ENCODE data around the gene PRDX1. TPM values are rescaled to one million over a fixed set of nuclear protein-coding genes. Genes with fewer than 3 reads are reported as not detected.
A peak's percentile ranks its signal among the peaks of the same experiment; 100 is the strongest.

The PRDX1 gene
- total RNA-seq (347 TPM), polyA plus RNA-seq (389 TPM)
- long read RNA-seq, donor 1, transcript PRDX1-202 (6 exons, 1,021 nt), result major isoform, 23 of 32 reads
- long read RNA-seq, donor 1, partial matches to known transcripts, result 9 of 32 reads
- long read RNA-seq, donor 1, other reads (novel, unspliced or antisense), result 0 of 32 reads
- long read RNA-seq, donor 2, transcript PRDX1-202 (6 exons, 1,021 nt), result major isoform, 261 of 312 reads
- long read RNA-seq, donor 2, partial matches to known transcripts, result 51 of 312 reads
- long read RNA-seq, donor 2, other reads (novel, unspliced or antisense), result 0 of 312 reads
- long read RNA-seq, donor 3, transcript PRDX1-202 (6 exons, 1,021 nt), result major isoform, 391 of 436 reads
- long read RNA-seq, donor 3, partial matches to known transcripts, result 45 of 436 reads
- long read RNA-seq, donor 3, other reads (novel, unspliced or antisense), result 0 of 436 reads
- long read RNA-seq, donor 4, transcript PRDX1-202 (6 exons, 1,021 nt), result major isoform, 100 of 155 reads
- long read RNA-seq, donor 4, partial matches to known transcripts, result 55 of 155 reads
- long read RNA-seq, donor 4, other reads (novel, unspliced or antisense), result 0 of 155 reads
- long read RNA-seq, donor 5, transcript PRDX1-202 (6 exons, 1,021 nt), result major isoform, 435 of 491 reads
- long read RNA-seq, donor 5, partial matches to known transcripts, result 55 of 491 reads
- long read RNA-seq, donor 5, other reads (novel, unspliced or antisense), result 0 of 491 reads
- long read RNA-seq, donor 6, transcript PRDX1-202 (6 exons, 1,021 nt), result major isoform, 113 of 139 reads
- long read RNA-seq, donor 6, partial matches to known transcripts, result 26 of 139 reads
- long read RNA-seq, donor 6, other reads (novel, unspliced or antisense), result 0 of 139 reads
- long read RNA-seq, donor 7, transcript PRDX1-202 (6 exons, 1,021 nt), result major isoform, 197 of 260 reads
- long read RNA-seq, donor 7, partial matches to known transcripts, result 62 of 260 reads
- long read RNA-seq, donor 7, other reads (novel, unspliced or antisense), result 0 of 260 reads
- long read RNA-seq, donor 8, transcript PRDX1-202 (6 exons, 1,021 nt), result major isoform, 78 of 129 reads
- long read RNA-seq, donor 8, partial matches to known transcripts, result 51 of 129 reads
- long read RNA-seq, donor 8, other reads (novel, unspliced or antisense), result 0 of 129 reads
- long read RNA-seq, donor 9, transcript PRDX1-202 (6 exons, 1,021 nt), result major isoform, 140 of 157 reads
- long read RNA-seq, donor 9, partial matches to known transcripts, result 12 of 157 reads
- long read RNA-seq, donor 9, other reads (novel, unspliced or antisense), result 5 of 157 reads
- long read RNA-seq, donor 10, transcript PRDX1-202 (6 exons, 1,021 nt), result major isoform, 187 of 217 reads
- long read RNA-seq, donor 10, partial matches to known transcripts, result 29 of 217 reads
- long read RNA-seq, donor 10, other reads (novel, unspliced or antisense), result 0 of 217 reads

DNA sequence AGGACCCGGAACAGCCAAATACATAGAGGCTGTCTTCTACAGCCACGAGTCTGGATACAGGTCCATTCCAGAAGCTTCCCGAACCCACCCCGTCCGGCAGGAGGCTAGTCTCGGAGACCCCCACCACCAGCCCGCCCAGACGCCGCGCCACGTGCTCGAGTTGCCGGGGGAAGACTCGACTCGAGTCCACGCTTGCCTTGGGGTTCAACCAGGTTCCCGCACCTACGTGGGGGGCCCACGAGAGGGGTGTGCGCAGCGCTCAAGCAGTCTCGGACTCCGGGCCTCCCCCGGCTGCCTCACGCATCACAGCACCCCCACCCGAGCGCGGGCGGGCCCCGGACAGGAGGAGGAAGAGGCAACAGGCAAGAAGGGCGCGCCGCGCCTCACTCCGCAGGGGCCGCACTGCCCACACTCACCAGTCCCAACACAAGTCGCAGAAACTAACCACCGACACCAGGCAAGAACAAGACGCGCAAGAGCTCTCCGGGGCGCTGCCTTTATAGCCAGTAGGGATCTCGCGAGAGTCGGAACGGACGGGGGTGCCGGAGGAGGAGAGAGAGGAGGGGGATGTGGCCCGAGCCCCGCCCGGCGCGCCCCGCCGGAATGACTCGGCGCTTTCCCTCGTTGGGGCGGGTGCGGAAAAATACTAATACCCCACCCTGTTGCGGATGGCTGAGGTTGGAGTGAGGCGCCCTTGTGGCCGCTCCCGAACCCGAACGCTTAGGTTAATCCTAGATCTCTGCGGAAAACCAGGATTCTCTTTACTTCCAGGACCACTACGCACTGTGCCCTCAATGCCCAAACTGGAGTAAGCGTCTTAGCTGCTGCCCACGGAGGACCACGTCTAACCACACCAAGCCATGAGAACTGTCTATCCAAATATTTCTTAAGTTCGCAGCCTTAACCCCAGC is at the start of gene PRDX1:
TSS of gene PRDX1 (minus strand) at position 472 of the 911 bp plus-strand sequence. CDS start 2,841 bp downstream, outside the sequence.
- Histone ChIP-seq H3K36me3 (ENCODE audit: control insufficient read depth in 2 of 2, insufficient read depth in 2 of 2, low read length in 1 of 2) (peaks cover 8 to 15% of the 10 kb centered on the region in 2 donors), H3K9me3 (ENCODE audit: control insufficient read depth in 2 of 2, insufficient read depth in 1 of 2, low read length in 1 of 2) (no peaks in the 10 kb centered on the region), H3K4me3 (ENCODE audit: low read length in 2 of 2) (peak within 1 kb of the TSS; percentile 85 to 98), H3K27ac (ENCODE audit: low read depth in 1 of 2, low read length in 1 of 2) (peak within 1 kb of the TSS; percentile 93 to 94), H3K27me3 (ENCODE audit: control insufficient read depth in 2 of 2, insufficient read depth in 1 of 2, low read length in 1 of 2) (no peaks in the 10 kb centered on the region), H3K4me1 (ENCODE audit: control insufficient read depth in 2 of 2, insufficient read depth in 2 of 2, low read length in 2 of 2) (peaks cover 9 to 19% of the 10 kb centered on the region in 2 donors)
- whole genome bisulfite sequencing, result under 1% methylated on average over 72 of the region's 72 CpGs
- peak; percentile 91 to 98 (median 94) for DNase-seq (ENCODE audit: low read depth in 6 of 9, low spot score in 9 of 9)

DNA sequence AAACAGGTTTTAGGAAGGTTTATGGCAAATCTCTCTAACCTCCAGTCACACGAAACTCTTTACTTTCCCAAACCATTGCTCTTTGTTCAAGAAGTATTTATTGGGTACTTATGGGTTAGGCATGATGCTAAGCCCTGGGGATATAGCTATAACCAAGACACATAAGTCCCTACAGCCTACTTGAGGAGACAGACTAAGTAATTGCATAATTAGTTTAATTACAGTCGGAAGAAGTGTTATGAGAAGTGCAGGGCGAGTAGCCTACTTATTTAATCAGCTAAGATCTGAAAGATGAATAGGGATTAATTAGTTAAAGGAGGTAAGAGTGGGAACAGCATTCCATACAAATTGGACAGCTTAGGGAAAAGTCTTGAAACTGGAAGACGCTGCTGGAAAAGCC is 48.9 kb upstream of the PRDX1 start:
- WGBS, result 97% methylated on average over 4 of the region's 4 CpGs
- no peaks in the 10 kb centered on the region for H3K9me3 ChIP-seq (ENCODE audit: control insufficient read depth in 2 of 2, insufficient read depth in 1 of 2, low read length in 1 of 2)
- no peaks in the 10 kb centered on the region for H3K4me1 ChIP-seq (ENCODE audit: control insufficient read depth in 2 of 2, insufficient read depth in 2 of 2, low read length in 2 of 2)
- no peak overlapping the region for H3K27ac ChIP-seq (ENCODE audit: low read depth in 1 of 2, low read length in 1 of 2)
- H3K27me3 ChIP-seq (ENCODE audit: control insufficient read depth in 2 of 2, insufficient read depth in 1 of 2, low read length in 1 of 2), result no peaks in the 10 kb centered on the region
- H3K36me3 ChIP-seq (ENCODE audit: control insufficient read depth in 2 of 2, insufficient read depth in 2 of 2, low read length in 1 of 2), result peaks cover 36 to 46% of the 10 kb centered on the region in 2 donors
- DNase-seq (ENCODE audit: low read depth in 6 of 9, low spot score in 9 of 9), result no peak
- H3K4me3 ChIP-seq (ENCODE audit: low read length in 2 of 2), result no peak overlapping the region

DNA sequence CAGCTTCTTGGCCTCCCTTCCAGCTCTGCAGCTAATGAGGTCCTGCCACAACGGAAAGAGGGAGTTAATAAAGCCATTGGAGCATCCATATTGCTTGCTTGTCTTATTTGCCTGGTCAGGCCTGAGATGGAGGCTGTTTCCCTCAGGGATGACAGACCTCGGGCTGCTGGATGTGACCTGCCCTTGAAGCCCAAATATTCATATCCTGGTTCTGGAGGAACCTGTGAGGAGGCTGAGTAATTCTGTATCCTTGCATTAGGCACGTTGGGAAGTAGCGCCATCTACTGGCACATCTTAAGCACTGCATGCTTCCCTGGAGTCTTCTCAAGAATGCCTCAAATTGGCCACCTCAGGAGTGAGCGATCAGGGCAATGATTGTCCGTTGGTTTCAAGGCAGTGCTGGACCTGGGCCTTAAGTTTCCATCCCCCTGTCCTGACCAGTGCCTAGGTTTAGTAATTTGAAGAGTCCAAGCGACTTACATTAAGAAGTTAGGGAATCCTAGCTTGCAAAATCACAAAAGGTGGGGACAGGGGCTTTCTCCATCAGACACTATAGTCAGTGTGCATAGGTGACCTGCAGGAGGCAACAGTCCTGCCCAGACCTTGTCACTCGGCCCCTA is 48.4 kb upstream of the PRDX1 start:
- 28% methylated on average over 8 of the region's 8 CpGs for WGBS
- no peak overlapping the region for H3K27ac ChIP-seq (ENCODE audit: low read depth in 1 of 2, low read length in 1 of 2)

DNA sequence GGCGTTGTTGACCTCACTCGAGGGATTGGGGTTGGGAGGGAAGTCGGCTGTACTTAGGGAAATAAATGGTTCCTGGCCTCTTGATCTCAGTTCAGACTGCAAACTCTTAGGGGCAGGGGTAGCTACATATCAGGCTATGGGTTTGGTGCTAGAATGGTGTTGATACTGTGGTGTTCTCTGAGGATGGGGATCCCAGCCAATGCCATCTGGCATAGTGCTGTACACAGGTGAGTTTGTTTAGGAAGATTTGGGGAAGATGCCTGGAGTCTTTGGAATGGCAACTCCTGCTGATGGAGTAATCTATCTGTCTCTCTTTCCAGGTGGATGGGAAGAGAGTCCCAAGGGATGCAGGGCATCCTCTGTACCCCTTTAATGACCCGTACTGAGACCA is 47.9 kb upstream of the PRDX1 start:
- no peaks in the 10 kb centered on the region for H3K27me3 ChIP-seq (ENCODE audit: control insufficient read depth in 2 of 2, insufficient read depth in 1 of 2, low read length in 1 of 2)
- H3K4me1 ChIP-seq (ENCODE audit: control insufficient read depth in 2 of 2, insufficient read depth in 2 of 2, low read length in 2 of 2), result no peaks in the 10 kb centered on the region
- no peak for DNase-seq (ENCODE audit: low read depth in 6 of 9, low spot score in 9 of 9)
- 95% methylated on average over 4 of the region's 4 CpGs for WGBS
- peaks cover 36 to 46% of the 10 kb centered on the region in 2 donors for H3K36me3 ChIP-seq (ENCODE audit: control insufficient read depth in 2 of 2, insufficient read depth in 2 of 2, low read length in 1 of 2)
- no peak overlapping the region for H3K27ac ChIP-seq (ENCODE audit: low read depth in 1 of 2, low read length in 1 of 2)
- no peak overlapping the region for H3K4me3 ChIP-seq (ENCODE audit: low read length in 2 of 2)
- no peaks in the 10 kb centered on the region for H3K9me3 ChIP-seq (ENCODE audit: control insufficient read depth in 2 of 2, insufficient read depth in 1 of 2, low read length in 1 of 2)

More for the DNA sequence above, 48.4 kb upstream of the PRDX1 start:
- peak; percentile 26 to 82 (median 57) for DNase-seq (ENCODE audit: low read depth in 6 of 9, low spot score in 9 of 9)
- Histone ChIP-seq H3K36me3 (ENCODE audit: control insufficient read depth in 2 of 2, insufficient read depth in 2 of 2, low read length in 1 of 2) (peaks cover 36 to 46% of the 10 kb centered on the region in 2 donors), H3K4me3 (ENCODE audit: low read length in 2 of 2) (no peak overlapping the region), H3K27me3 (ENCODE audit: control insufficient read depth in 2 of 2, insufficient read depth in 1 of 2, low read length in 1 of 2) (no peaks in the 10 kb centered on the region), H3K4me1 (ENCODE audit: control insufficient read depth in 2 of 2, insufficient read depth in 2 of 2, low read length in 2 of 2) (no peaks in the 10 kb centered on the region), H3K9me3 (ENCODE audit: control insufficient read depth in 2 of 2, insufficient read depth in 1 of 2, low read length in 1 of 2) (no peaks in the 10 kb centered on the region)

DNA sequence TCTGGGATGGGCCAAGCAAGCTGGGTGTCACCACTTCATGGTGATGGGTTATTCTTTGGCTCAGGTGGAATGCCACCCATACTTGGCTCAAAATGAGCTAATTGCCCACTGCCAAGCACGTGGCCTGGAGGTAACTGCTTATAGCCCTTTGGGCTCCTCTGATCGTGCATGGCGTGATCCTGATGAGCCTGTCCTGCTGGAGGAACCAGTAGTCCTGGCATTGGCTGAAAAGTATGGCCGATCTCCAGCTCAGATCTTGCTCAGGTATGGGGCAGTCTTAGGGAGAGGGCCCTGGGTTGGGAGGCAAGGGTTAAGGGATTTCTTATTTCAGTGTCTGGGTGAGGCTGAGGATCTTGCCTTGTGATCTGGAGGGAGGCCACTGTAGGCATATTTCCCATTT is 46.7 kb upstream of the PRDX1 start:
- Histone ChIP-seq H3K4me1 (ENCODE audit: control insufficient read depth in 2 of 2, insufficient read depth in 2 of 2, low read length in 2 of 2) (no peaks in the 10 kb centered on the region), H3K36me3 (ENCODE audit: control insufficient read depth in 2 of 2, insufficient read depth in 2 of 2, low read length in 1 of 2) (peaks cover 40 to 56% of the 10 kb centered on the region in 2 donors), H3K4me3 (ENCODE audit: low read length in 2 of 2) (no peak overlapping the region), H3K9me3 (ENCODE audit: control insufficient read depth in 2 of 2, insufficient read depth in 1 of 2, low read length in 1 of 2) (no peaks in the 10 kb centered on the region), H3K27me3 (ENCODE audit: control insufficient read depth in 2 of 2, insufficient read depth in 1 of 2, low read length in 1 of 2) (no peaks in the 10 kb centered on the region), H3K27ac (ENCODE audit: low read depth in 1 of 2, low read length in 1 of 2) (no peak overlapping the region)
- no peak for DNase-seq (ENCODE audit: low read depth in 6 of 9, low spot score in 9 of 9)
- WGBS, result 95% methylated on average over 4 of the region's 4 CpGs

DNA sequence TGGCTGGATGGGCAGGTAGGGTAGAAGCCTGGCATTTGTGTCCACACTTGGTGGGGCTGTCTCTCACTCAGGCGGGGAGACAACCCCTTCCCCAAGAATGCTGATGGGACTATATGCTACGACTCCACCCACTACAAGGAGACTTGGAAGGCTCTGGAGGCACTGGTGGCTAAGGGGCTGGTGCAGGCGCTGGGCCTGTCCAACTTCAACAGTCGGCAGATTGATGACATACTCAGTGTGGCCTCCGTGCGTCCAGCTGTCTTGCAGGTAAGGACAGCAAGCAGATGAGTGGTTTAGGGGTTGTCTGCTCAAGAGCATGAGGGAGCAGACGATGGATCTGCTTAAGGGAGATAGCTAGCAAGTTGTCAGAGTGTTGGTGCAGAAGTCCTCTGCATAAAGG is 46.2 kb upstream of the PRDX1 start:
- Histone ChIP-seq H3K9me3 (ENCODE audit: control insufficient read depth in 2 of 2, insufficient read depth in 1 of 2, low read length in 1 of 2) (no peaks in the 10 kb centered on the region), H3K36me3 (ENCODE audit: control insufficient read depth in 2 of 2, insufficient read depth in 2 of 2, low read length in 1 of 2) (peaks cover 40 to 58% of the 10 kb centered on the region in 2 donors), H3K4me1 (ENCODE audit: control insufficient read depth in 2 of 2, insufficient read depth in 2 of 2, low read length in 2 of 2) (no peaks in the 10 kb centered on the region), H3K27me3 (ENCODE audit: control insufficient read depth in 2 of 2, insufficient read depth in 1 of 2, low read length in 1 of 2) (no peaks in the 10 kb centered on the region), H3K27ac (ENCODE audit: low read depth in 1 of 2, low read length in 1 of 2) (no peak overlapping the region), H3K4me3 (ENCODE audit: low read length in 2 of 2) (no peak overlapping the region)
- no peak for DNase-seq (ENCODE audit: low read depth in 6 of 9, low spot score in 9 of 9)
- 97% methylated on average over 7 of the region's 7 CpGs for WGBS

DNA sequence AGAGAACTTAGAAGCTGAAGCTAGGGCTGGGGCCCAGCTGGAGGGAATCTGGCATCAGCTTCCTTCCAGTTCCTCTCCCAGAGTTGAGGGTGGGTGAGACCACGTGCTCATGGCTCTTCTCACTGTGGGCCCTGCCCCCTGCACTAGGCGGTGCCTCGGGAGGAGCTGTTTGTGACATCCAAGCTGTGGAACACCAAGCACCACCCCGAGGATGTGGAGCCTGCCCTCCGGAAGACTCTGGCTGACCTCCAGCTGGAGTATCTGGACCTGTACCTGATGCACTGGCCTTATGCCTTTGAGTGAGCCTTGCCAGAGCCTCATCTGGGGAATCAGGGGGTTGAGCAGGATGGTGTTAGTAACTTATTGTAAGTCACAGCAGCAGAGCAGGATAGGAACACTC is 45.0 kb upstream of the PRDX1 start:
- H3K9me3 ChIP-seq (ENCODE audit: control insufficient read depth in 2 of 2, insufficient read depth in 1 of 2, low read length in 1 of 2), result no peaks in the 10 kb centered on the region
- WGBS, result 77% methylated on average over 5 of the region's 5 CpGs
- no peak overlapping the region for H3K4me3 ChIP-seq (ENCODE audit: low read length in 2 of 2)
- no peak overlapping the region for H3K27ac ChIP-seq (ENCODE audit: low read depth in 1 of 2, low read length in 1 of 2)
- no peaks in the 10 kb centered on the region for H3K4me1 ChIP-seq (ENCODE audit: control insufficient read depth in 2 of 2, insufficient read depth in 2 of 2, low read length in 2 of 2)
- H3K36me3 ChIP-seq (ENCODE audit: control insufficient read depth in 2 of 2, insufficient read depth in 2 of 2, low read length in 1 of 2), result peaks cover 44 to 64% of the 10 kb centered on the region in 2 donors
- DNase-seq (ENCODE audit: low read depth in 6 of 9, low spot score in 9 of 9), result no peak
- H3K27me3 ChIP-seq (ENCODE audit: control insufficient read depth in 2 of 2, insufficient read depth in 1 of 2, low read length in 1 of 2), result no peaks in the 10 kb centered on the region
